GM19351 (cell line): ENCODE measurements around the gene MYCBP2.
"Not testable (repeated sequence)": the region's sequence is repeated elsewhere in the genome, so short reads cannot be mapped to it uniquely, and the experiment has no call there.

Source experiments
- ATAC-seq: cut with Tn5 transposase; IDR thresholded peaks from one replicate; pipeline ENCODE4 v1.9.1; 2021; ENCODE audit warnings: mild to moderate bottlenecking, moderate library complexity; ENCODE audit not compliant: unreplicated experiment

MYCBP2 gene

GRCh38 chr13:77326905-77327604 lies at the start of gene MYCBP2:
Gene MYCBP2 (minus strand): TSS chr13:77327094. CDS start chr13:77326775, 319 bp downstream.
- ATAC-seq = peak; percentile 54

GRCh38 chr13:77375560-77376108 lies 48.7 kb upstream of the MYCBP2 start:
- ATAC-seq = no peak

- ATAC-seq = no peak
Measured at GRCh38 chr13:77374786-77375185, 47.9 kb upstream of the MYCBP2 start.

GRCh38 chr13:77374339-77374738 lies 47.4 kb upstream of the MYCBP2 start:
- no peak for ATAC-seq

GRCh38 chr13:77373502-77373901 lies 46.6 kb upstream of the MYCBP2 start:
- no peak for ATAC-seq

GRCh38 chr13:77372275-77372674 lies 45.4 kb upstream of the MYCBP2 start:
- no peak for ATAC-seq

GRCh38 chr13:77370888-77371287 lies 44.0 kb upstream of the MYCBP2 start:
- no peak for ATAC-seq

GRCh38 chr13:77362166-77362565 lies 35.3 kb upstream of the MYCBP2 start:
- ATAC-seq = no peak

GRCh38 chr13:77360032-77360685 lies 33.3 kb upstream of the MYCBP2 start:
- ATAC-seq = no peak

GRCh38 chr13:77359171-77359570 lies 32.3 kb upstream of the MYCBP2 start:
- ATAC-seq = no peak

GRCh38 chr13:77358001-77358400 lies 31.1 kb upstream of the MYCBP2 start:
- no peak for ATAC-seq

- no peak for ATAC-seq
Measured at GRCh38 chr13:77356155-77356554, 29.3 kb upstream of the MYCBP2 start.

- peak; percentile 55 for ATAC-seq
Measured at GRCh38 chr13:77353995-77354394, 27.1 kb upstream of the MYCBP2 start.

- ATAC-seq = no peak
Measured at GRCh38 chr13:77351315-77351714, 24.4 kb upstream of the MYCBP2 start.

- no peak for ATAC-seq
Measured at GRCh38 chr13:77350811-77351210, 23.9 kb upstream of the MYCBP2 start.

- ATAC-seq = no peak
Measured at GRCh38 chr13:77349365-77349764, 22.5 kb upstream of the MYCBP2 start.

GRCh38 chr13:77347351-77347750 lies 20.5 kb upstream of the MYCBP2 start:
- ATAC-seq = not testable (repeated sequence)

- peak; percentile 69 for ATAC-seq
Measured at GRCh38 chr13:77345150-77345780, 18.4 kb upstream of the MYCBP2 start.

- no peak for ATAC-seq
Measured at GRCh38 chr13:77343841-77344240, 16.9 kb upstream of the MYCBP2 start.

- ATAC-seq = peak; percentile 72
Measured at GRCh38 chr13:77339408-77339807, 12.5 kb upstream of the MYCBP2 start.

- ATAC-seq = peak; percentile 62
Measured at GRCh38 chr13:77338961-77339401, 12.1 kb upstream of the MYCBP2 start.

- peak; percentile 30 for ATAC-seq
Measured at GRCh38 chr13:77338329-77338728, 11.4 kb upstream of the MYCBP2 start.
